Measurements from ENCODE around the gene NEDD4. TPM values are rescaled to one million over a fixed set of nuclear protein-coding genes. Genes with fewer than 3 reads are reported as not detected.

The NEDD4 gene
- total and polyA plus RNA-seq, 4 donors: 3.5 to 22.0 (median 7.7) TPM

- H3K36me3 ChIP-seq (ENCODE audit: control insufficient read depth in 4 of 4, insufficient read depth in 4 of 4, low read length in 4 of 4): no peaks in the 10 kb centered on the region
- no peak for TF ChIP-seq CTCF (IDR thresholded peaks at IDR 0.05; ENCODE audit: control extremely low read depth, extremely low read depth)
- H3K9me3 ChIP-seq (ENCODE audit: control insufficient read depth in 4 of 4, insufficient read depth in 3 of 4, low read length in 3 of 4): no peaks in the 10 kb centered on the region
- H3K27ac ChIP-seq (ENCODE audit: low read depth in 1 of 2, low read length in 1 of 2): no peak overlapping the region
- ATAC-seq (ENCODE audit: insufficient read depth, low FRiP score) (no peak), DNase-seq (no peak)
- H3K27me3 ChIP-seq (ENCODE audit: control insufficient read depth in 3 of 3, insufficient read depth in 3 of 3, low read length in 2 of 3): peaks cover 0 to 2% (median 0%) of the 10 kb centered on the region in 3 donors
- no peak overlapping the region for H3K9ac ChIP-seq (ENCODE audit: insufficient read depth in 1 of 2, low read length in 2 of 2)
- H3K4me3 ChIP-seq: no peak overlapping the region
- WGBS, 2 donors: 92 to 95% methylated on average over 1 of the region's 1 CpG
- H3K4me1 ChIP-seq (ENCODE audit: control insufficient read depth in 5 of 5, insufficient read depth in 5 of 5, low read length in 5 of 5): peaks cover 0 to 6% (median 0%) of the 10 kb centered on the region in 5 donors
Observed at GRCh38 chr15:55998478-55998877, 5.1 kb upstream of the NEDD4 start.

GRCh38 chr15:55993804-55994560 is 570 bp upstream of the NEDD4 start:
- peak in 2 of 3 donors; percentile 66 to 76 for DNase-seq
- 0 to 2% methylated on average over 35 to 41 of the region's 41 CpGs for WGBS, 2 donors

GRCh38 chr15:55992769-55993110 is 672 bp downstream of the NEDD4 start:
- WGBS, 2 donors: 1% methylated on average over 9 of the region's 9 CpGs
- H3K4me1 ChIP-seq (ENCODE audit: control insufficient read depth in 5 of 5, insufficient read depth in 5 of 5, low read length in 5 of 5): peaks cover 0 to 16% (median 0%) of the 10 kb centered on the region in 5 donors
- no peaks in the 10 kb centered on the region for H3K36me3 ChIP-seq (ENCODE audit: control insufficient read depth in 4 of 4, insufficient read depth in 4 of 4, low read length in 4 of 4)
- no peaks in the 10 kb centered on the region for H3K27me3 ChIP-seq (ENCODE audit: control insufficient read depth in 3 of 3, insufficient read depth in 3 of 3, low read length in 2 of 3)
- H3K9ac ChIP-seq (ENCODE audit: insufficient read depth in 1 of 2, low read length in 2 of 2): peak overlapping the region in 1 of 2 donors; percentile 45
- ATAC-seq (ENCODE audit: insufficient read depth, low FRiP score) (no peak), DNase-seq (no peak)
- H3K4me3 ChIP-seq: peak overlapping the region; percentile 85
- no peak for TF ChIP-seq CTCF (IDR thresholded peaks at IDR 0.05; ENCODE audit: control extremely low read depth, extremely low read depth)
- no peaks in the 10 kb centered on the region for H3K9me3 ChIP-seq (ENCODE audit: control insufficient read depth in 4 of 4, insufficient read depth in 3 of 4, low read length in 3 of 4)
- peak overlapping the region; percentile 91 to 96 for H3K27ac ChIP-seq (ENCODE audit: low read depth in 1 of 2, low read length in 1 of 2)

More at GRCh38 chr15:55993804-55994560, 570 bp upstream of the NEDD4 start:
- ATAC-seq (ENCODE audit: insufficient read depth, low FRiP score): no peak
- Histone ChIP-seq H3K4me1 (ENCODE audit: control insufficient read depth in 5 of 5, insufficient read depth in 5 of 5, low read length in 5 of 5) (peaks cover 0 to 16% (median 0%) of the 10 kb centered on the region in 5 donors), H3K4me3 (peak overlapping the region; percentile 85), H3K36me3 (ENCODE audit: control insufficient read depth in 4 of 4, insufficient read depth in 4 of 4, low read length in 4 of 4) (no peaks in the 10 kb centered on the region), H3K9ac (ENCODE audit: insufficient read depth in 1 of 2, low read length in 2 of 2) (peak overlapping the region; percentile 31 to 93), H3K27me3 (ENCODE audit: control insufficient read depth in 3 of 3, insufficient read depth in 3 of 3, low read length in 2 of 3) (no peaks in the 10 kb centered on the region), H3K9me3 (ENCODE audit: control insufficient read depth in 4 of 4, insufficient read depth in 3 of 4, low read length in 3 of 4) (no peaks in the 10 kb centered on the region), H3K27ac (ENCODE audit: low read depth in 1 of 2, low read length in 1 of 2) (peak overlapping the region; percentile 91 to 94)
- no peak for TF ChIP-seq CTCF (IDR thresholded peaks at IDR 0.05; ENCODE audit: control extremely low read depth, extremely low read depth)
